ENCODE data around the gene TMA7.
"Not testable (repeated sequence)": the region's sequence is repeated elsewhere in the genome, so short reads cannot be mapped to it uniquely, and the experiment has no call there.

TMA7 gene

GRCh38 chr3:48456456-48456855 lies 16.4 kb downstream of the TMA7 start:
- no peak overlapping the region for H3K4me3 ChIP-seq (ENCODE audit: insufficient read depth, low read depth, low read length)
- WGBS, 2 experiments: 100% methylated on average over 1 of the region's 1 CpG
- H3K9me3 ChIP-seq (ENCODE audit: control insufficient read depth, low read length): no peaks in the 10 kb centered on the region
- H3K4me1 ChIP-seq (ENCODE audit: control insufficient read depth, insufficient read depth, low read length): no peaks in the 10 kb centered on the region
- no peak overlapping the region for H3K27ac ChIP-seq (ENCODE audit: insufficient read depth, low read depth, low read length, poor library complexity, severe bottlenecking)
- H3K36me3 ChIP-seq (ENCODE audit: control insufficient read depth, insufficient read depth, low read length): peaks cover 67% of the 10 kb centered on the region
- H3K27me3 ChIP-seq (ENCODE audit: control insufficient read depth, insufficient read depth, low read length, poor library complexity, severe bottlenecking): no peaks in the 10 kb centered on the region

DNA sequence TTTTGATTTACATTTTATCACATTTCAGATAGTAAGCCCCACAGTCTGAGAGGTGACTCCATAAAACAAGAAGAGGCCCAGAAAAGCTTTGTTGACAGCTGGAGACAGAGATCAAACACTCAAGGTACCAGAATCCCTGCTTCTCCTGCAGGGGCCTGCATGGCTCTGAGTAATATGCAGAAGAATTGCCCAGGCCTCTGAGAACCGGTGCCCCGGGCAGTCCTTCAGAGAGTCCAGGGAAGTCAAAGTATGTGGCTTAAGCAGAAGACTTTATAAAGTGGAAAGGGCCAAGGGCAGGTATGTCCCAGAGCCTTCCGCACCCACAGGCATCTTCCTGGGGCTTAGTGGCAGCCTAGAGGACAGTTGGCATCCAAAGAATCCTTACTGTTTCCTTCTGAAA lies 19.3 kb downstream of the TMA7 start:
- no peaks in the 10 kb centered on the region for H3K9me3 ChIP-seq (ENCODE audit: control insufficient read depth, low read length)
- no peak overlapping the region for H3K4me3 ChIP-seq (ENCODE audit: insufficient read depth, low read depth, low read length)
- H3K27me3 ChIP-seq (ENCODE audit: control insufficient read depth, insufficient read depth, low read length, poor library complexity, severe bottlenecking): no peaks in the 10 kb centered on the region
- H3K36me3 ChIP-seq (ENCODE audit: control insufficient read depth, insufficient read depth, low read length): peaks cover 46% of the 10 kb centered on the region
- no peaks in the 10 kb centered on the region for H3K4me1 ChIP-seq (ENCODE audit: control insufficient read depth, insufficient read depth, low read length)
- WGBS, 2 experiments: 95 to 96% methylated on average over 3 of the region's 3 CpGs
- H3K27ac ChIP-seq (ENCODE audit: insufficient read depth, low read depth, low read length, poor library complexity, severe bottlenecking): no peak overlapping the region

DNA sequence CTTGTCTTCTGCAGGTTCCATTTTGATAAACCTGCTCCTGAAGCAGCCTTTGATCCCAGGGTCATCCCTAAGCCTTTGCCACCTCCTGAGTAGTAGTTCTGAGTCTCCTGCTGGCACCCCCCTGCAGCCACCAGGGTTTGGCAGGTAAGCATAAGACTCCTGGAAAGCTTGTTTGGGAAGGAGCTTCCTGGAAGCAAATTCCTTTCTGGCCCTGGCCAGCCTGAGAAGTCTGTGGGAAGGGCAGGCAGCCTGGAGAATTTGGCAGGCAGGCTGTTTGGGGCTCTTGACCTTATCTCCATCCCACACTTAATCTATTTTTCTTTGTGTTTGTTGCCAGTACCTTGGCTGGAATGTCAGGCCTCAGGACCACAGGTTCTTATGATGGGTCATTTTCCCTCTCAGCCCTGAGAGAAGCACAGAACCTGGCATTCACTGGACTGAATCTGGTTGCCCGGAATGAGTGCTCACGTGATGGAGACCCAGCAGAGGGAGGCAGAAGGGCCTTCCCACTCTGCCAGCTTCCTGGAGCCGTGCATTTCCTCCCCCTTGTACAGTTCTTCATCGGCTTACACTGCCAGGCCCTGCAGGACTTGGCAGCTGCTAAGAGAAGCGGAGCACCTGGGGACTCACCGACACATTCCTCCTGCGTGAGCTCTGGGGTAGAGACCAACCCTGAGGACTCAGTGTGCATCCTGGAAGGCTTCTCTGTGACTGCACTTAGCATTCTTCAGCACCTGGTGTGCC lies 19.9 kb downstream of the TMA7 start:
- H3K36me3 ChIP-seq (ENCODE audit: control insufficient read depth, insufficient read depth, low read length): peaks cover 41% of the 10 kb centered on the region
- 93 to 95% methylated on average over 7 of the region's 7 CpGs for WGBS, 2 experiments

DNA sequence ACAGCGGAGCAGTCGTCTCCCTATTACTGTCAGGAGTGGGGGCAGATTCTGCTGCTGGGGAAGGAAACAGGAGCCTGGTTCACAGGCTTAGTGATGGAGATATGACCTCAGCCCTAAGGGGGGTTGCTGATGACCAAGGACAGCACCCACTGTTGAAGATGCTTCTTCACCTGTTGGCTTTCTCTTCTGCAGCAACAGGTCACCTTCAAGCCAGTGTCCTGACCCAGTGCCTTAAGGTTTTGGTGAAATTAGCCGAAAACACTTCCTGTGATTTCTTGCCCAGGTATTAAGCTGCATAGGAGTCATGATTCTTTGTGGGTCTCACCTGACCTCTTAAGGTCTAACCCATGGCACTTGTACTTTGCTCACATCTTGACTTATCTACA lies 20.5 kb downstream of the TMA7 start:
- 96 to 98% methylated on average over 3 of the region's 3 CpGs for WGBS, 2 experiments

More for the DNA sequence above, 19.9 kb downstream of the TMA7 start:
- Histone ChIP-seq H3K9me3 (ENCODE audit: control insufficient read depth, low read length) (no peaks in the 10 kb centered on the region), H3K4me3 (ENCODE audit: insufficient read depth, low read depth, low read length) (no peak overlapping the region), H3K27me3 (ENCODE audit: control insufficient read depth, insufficient read depth, low read length, poor library complexity, severe bottlenecking) (no peaks in the 10 kb centered on the region), H3K27ac (ENCODE audit: insufficient read depth, low read depth, low read length, poor library complexity, severe bottlenecking) (no peak overlapping the region), H3K4me1 (ENCODE audit: control insufficient read depth, insufficient read depth, low read length) (peaks cover 3% of the 10 kb centered on the region)

DNA sequence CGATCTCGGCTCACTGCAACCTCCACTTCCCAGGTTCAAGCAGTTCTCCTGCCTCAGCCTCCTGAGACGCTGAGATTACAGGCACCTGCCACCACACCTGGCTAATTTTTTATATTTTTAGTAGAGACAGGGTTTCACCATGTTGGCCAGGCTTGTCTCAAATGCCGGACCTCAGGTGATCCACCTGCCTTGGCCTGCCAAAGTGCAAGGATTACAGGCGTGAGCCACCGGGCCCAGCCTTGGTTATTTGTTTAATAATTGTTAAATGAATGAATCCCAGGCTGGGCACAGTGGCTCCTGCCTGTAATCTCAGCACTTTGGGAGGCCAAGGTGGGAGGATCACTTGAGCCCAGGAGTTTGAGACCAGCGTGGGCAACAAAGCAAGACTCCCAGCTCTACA lies 21.7 kb downstream of the TMA7 start:
- H3K27ac ChIP-seq (ENCODE audit: insufficient read depth, low read depth, low read length, poor library complexity, severe bottlenecking); H3K27me3 ChIP-seq (ENCODE audit: control insufficient read depth, insufficient read depth, low read length, poor library complexity, severe bottlenecking); H3K9me3 ChIP-seq (ENCODE audit: control insufficient read depth, low read length); H3K4me3 ChIP-seq (ENCODE audit: insufficient read depth, low read depth, low read length): not testable (repeated sequence)
- 95 to 96% methylated on average over 7 of the region's 7 CpGs for WGBS, 2 experiments
- peaks cover 19% of the 10 kb centered on the region for H3K4me1 ChIP-seq (ENCODE audit: control insufficient read depth, insufficient read depth, low read length)
- peaks cover 31% of the 10 kb centered on the region for H3K36me3 ChIP-seq (ENCODE audit: control insufficient read depth, insufficient read depth, low read length)

More for the DNA sequence above, 20.5 kb downstream of the TMA7 start:
- Histone ChIP-seq H3K36me3 (ENCODE audit: control insufficient read depth, insufficient read depth, low read length) (peaks cover 38% of the 10 kb centered on the region), H3K9me3 (ENCODE audit: control insufficient read depth, low read length) (no peaks in the 10 kb centered on the region), H3K27me3 (ENCODE audit: control insufficient read depth, insufficient read depth, low read length, poor library complexity, severe bottlenecking) (no peaks in the 10 kb centered on the region), H3K4me1 (ENCODE audit: control insufficient read depth, insufficient read depth, low read length) (peaks cover 8% of the 10 kb centered on the region), H3K27ac (ENCODE audit: insufficient read depth, low read depth, low read length, poor library complexity, severe bottlenecking) (no peak overlapping the region), H3K4me3 (ENCODE audit: insufficient read depth, low read depth, low read length) (no peak overlapping the region)

DNA sequence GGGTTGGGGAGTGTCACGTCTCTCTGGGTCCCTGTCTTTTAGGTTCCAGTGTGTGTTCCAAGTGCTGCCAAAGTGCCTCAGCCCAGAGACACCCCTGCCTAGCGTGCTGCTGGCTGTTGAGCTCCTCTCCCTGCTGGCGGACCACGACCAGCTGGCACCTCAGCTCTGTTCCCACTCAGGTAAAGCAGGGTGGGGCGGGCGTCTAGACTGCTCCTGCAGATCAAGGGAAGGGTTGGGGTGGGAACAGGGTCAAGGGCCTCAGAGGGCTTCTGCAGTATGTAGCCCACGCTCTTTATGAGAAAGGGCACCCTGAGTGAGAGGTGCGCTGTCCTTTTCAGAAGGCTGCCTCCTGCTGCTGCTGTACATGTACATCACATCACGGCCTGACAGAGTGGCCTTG lies 23.6 kb downstream of the TMA7 start:
- Histone ChIP-seq H3K27me3 (ENCODE audit: control insufficient read depth, insufficient read depth, low read length, poor library complexity, severe bottlenecking) (no peaks in the 10 kb centered on the region), H3K36me3 (ENCODE audit: control insufficient read depth, insufficient read depth, low read length) (peaks cover 22% of the 10 kb centered on the region)
- WGBS, 2 experiments: 88 to 90% methylated on average over 9 of the region's 9 CpGs

GRCh38 chr3:48464713-48465221 lies 24.7 kb downstream of the TMA7 start:
- peaks cover 12% of the 10 kb centered on the region for H3K36me3 ChIP-seq (ENCODE audit: control insufficient read depth, insufficient read depth, low read length)
- 95 to 97% methylated on average over 17 of the region's 17 CpGs for WGBS, 2 experiments
- no peak overlapping the region for H3K4me3 ChIP-seq (ENCODE audit: insufficient read depth, low read depth, low read length)
- H3K9me3 ChIP-seq (ENCODE audit: control insufficient read depth, low read length): no peaks in the 10 kb centered on the region
- peaks cover 25% of the 10 kb centered on the region for H3K4me1 ChIP-seq (ENCODE audit: control insufficient read depth, insufficient read depth, low read length)
- peak overlapping the region; percentile 99 for H3K27ac ChIP-seq (ENCODE audit: insufficient read depth, low read depth, low read length, poor library complexity, severe bottlenecking)
- H3K27me3 ChIP-seq (ENCODE audit: control insufficient read depth, insufficient read depth, low read length, poor library complexity, severe bottlenecking): no peaks in the 10 kb centered on the region

More for the DNA sequence above, 23.6 kb downstream of the TMA7 start:
- H3K4me1 ChIP-seq (ENCODE audit: control insufficient read depth, insufficient read depth, low read length): peaks cover 25% of the 10 kb centered on the region
- no peaks in the 10 kb centered on the region for H3K9me3 ChIP-seq (ENCODE audit: control insufficient read depth, low read length)
- H3K4me3 ChIP-seq (ENCODE audit: insufficient read depth, low read depth, low read length): no peak overlapping the region
- no peak overlapping the region for H3K27ac ChIP-seq (ENCODE audit: insufficient read depth, low read depth, low read length, poor library complexity, severe bottlenecking)

GRCh38 chr3:48465237-48465530 lies 25.1 kb downstream of the TMA7 start:
- 58 to 67% methylated on average over 7 of the region's 7 CpGs for WGBS, 2 experiments
- no peaks in the 10 kb centered on the region for H3K27me3 ChIP-seq (ENCODE audit: control insufficient read depth, insufficient read depth, low read length, poor library complexity, severe bottlenecking)
- H3K4me3 ChIP-seq (ENCODE audit: insufficient read depth, low read depth, low read length): no peak overlapping the region
- H3K4me1 ChIP-seq (ENCODE audit: control insufficient read depth, insufficient read depth, low read length): peaks cover 25% of the 10 kb centered on the region
- H3K36me3 ChIP-seq (ENCODE audit: control insufficient read depth, insufficient read depth, low read length): peaks cover 8% of the 10 kb centered on the region
- no peaks in the 10 kb centered on the region for H3K9me3 ChIP-seq (ENCODE audit: control insufficient read depth, low read length)
- H3K27ac ChIP-seq (ENCODE audit: insufficient read depth, low read depth, low read length, poor library complexity, severe bottlenecking): peak overlapping the region; percentile 99

DNA sequence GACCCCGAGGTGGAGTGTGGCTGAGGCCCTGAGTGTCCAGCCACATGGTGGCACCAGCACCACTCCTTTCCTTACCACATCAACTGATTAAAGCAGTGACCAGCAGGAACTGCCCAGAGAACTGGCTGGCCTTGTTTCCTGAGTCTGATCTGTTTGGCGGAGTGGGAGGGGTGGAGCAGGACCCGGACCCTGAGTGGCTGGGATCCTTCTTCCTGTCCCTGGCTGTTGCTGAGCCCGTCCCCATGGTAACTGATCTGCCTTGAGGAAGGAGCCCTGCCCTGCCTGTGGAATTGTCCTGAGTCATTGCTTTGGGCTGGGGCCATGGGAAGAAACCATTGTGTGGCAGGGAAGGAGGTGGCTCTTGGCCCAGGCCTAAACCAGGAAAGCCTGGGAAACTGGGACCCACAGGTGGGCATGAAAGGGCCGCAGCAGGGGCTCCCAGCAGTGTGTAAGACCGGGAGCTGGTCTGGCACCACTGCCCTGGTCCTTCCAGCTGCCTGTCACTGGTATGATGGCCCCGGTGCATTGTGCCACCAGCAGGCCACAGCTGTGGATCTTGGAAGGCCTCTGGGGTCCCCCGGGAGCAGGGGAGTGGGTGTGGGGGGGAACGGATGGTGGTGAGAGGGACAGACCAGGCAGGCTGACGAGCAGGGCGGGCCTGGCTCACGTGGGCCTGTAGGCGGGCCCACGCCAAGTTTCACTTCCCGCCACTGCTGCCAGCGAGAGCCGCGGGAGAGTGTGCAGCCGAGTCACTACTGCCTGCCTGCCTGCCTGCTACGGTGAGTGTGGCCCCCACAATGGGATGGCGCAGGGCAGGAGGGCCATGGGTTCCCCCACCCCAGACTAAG lies 25.7 kb downstream of the TMA7 start:
- H3K4me1 ChIP-seq (ENCODE audit: control insufficient read depth, insufficient read depth, low read length): peaks cover 28% of the 10 kb centered on the region
- no peaks in the 10 kb centered on the region for H3K9me3 ChIP-seq (ENCODE audit: control insufficient read depth, low read length)
- H3K27me3 ChIP-seq (ENCODE audit: control insufficient read depth, insufficient read depth, low read length, poor library complexity, severe bottlenecking): no peaks in the 10 kb centered on the region
- WGBS, 2 experiments: 54 to 56% methylated on average over 21 of the region's 21 CpGs
- no peak overlapping the region for H3K4me3 ChIP-seq (ENCODE audit: insufficient read depth, low read depth, low read length)
- peak overlapping the region; percentile 99 for H3K27ac ChIP-seq (ENCODE audit: insufficient read depth, low read depth, low read length, poor library complexity, severe bottlenecking)
- H3K36me3 ChIP-seq (ENCODE audit: control insufficient read depth, insufficient read depth, low read length): peaks cover 2% of the 10 kb centered on the region

DNA sequence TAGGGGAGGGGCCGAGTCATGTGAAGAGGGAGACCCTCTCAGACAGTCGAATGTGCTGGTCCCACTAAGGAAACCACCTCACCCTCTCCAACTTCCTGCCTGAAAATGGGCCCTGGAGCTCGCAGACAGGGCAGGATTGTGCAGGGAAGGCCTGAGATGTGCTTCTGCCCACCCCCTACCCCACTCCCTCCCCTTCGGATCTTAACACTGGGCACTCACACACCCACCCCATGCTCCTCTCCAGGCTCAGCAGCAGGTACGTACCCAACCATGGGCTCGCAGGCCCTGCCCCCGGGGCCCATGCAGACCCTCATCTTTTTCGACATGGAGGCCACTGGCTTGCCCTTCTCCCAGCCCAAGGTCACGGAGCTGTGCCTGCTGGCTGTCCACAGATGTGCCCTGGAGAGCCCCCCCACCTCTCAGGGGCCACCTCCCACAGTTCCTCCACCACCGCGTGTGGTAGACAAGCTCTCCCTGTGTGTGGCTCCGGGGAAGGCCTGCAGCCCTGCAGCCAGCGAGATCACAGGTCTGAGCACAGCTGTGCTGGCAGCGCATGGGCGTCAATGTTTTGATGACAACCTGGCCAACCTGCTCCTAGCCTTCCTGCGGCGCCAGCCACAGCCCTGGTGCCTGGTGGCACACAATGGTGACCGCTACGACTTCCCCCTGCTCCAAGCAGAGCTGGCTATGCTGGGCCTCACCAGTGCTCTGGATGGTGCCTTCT lies 26.5 kb downstream of the TMA7 start:
- 92 to 93% methylated on average over 19 of the region's 19 CpGs for WGBS, 2 experiments
- Histone ChIP-seq H3K9me3 (ENCODE audit: control insufficient read depth, low read length) (no peaks in the 10 kb centered on the region), H3K36me3 (ENCODE audit: control insufficient read depth, insufficient read depth, low read length) (no peaks in the 10 kb centered on the region), H3K4me1 (ENCODE audit: control insufficient read depth, insufficient read depth, low read length) (peaks cover 28% of the 10 kb centered on the region), H3K4me3 (ENCODE audit: insufficient read depth, low read depth, low read length) (no peak overlapping the region), H3K27me3 (ENCODE audit: control insufficient read depth, insufficient read depth, low read length, poor library complexity, severe bottlenecking) (no peaks in the 10 kb centered on the region), H3K27ac (ENCODE audit: insufficient read depth, low read depth, low read length, poor library complexity, severe bottlenecking) (peak overlapping the region; percentile 99)
